Measurements from ENCODE around the gene MCM3. TPM values are rescaled to one million over a fixed set of nuclear protein-coding genes. Genes with fewer than 3 reads are reported as not detected.

MCM3 gene
- total RNA-seq: 100 to 1,000 TPM; 141 to 247 TPM

GRCh38 chr6:52284460-52285176 is at the start of gene MCM3:
MCM3 (minus strand) TSS chr6:52284742; CDS start chr6:52284674, 68 bp downstream.
- H3K4me3 Mint-ChIP-seq: no peak within 1 kb of the TSS
- H3K27ac Mint-ChIP-seq: no peak within 1 kb of the TSS
- peaks cover 28% of the 10 kb centered on the region for H3K4me1 Mint-ChIP-seq
- H3K27me3 Mint-ChIP-seq: no peaks in the 10 kb centered on the region
- peak; percentile 97 for ATAC-seq (replicated peaks)
- H3K9me3 Mint-ChIP-seq: no peaks in the 10 kb centered on the region
- no peaks in the 10 kb centered on the region for H3K36me3 Mint-ChIP-seq (ENCODE audit: low read depth)

- Mint-ChIP-seq H3K9me3 (no peaks in the 10 kb centered on the region), H3K27me3 (no peaks in the 10 kb centered on the region), H3K4me1 (peaks cover 62% of the 10 kb centered on the region), H3K36me3 (ENCODE audit: low read depth) (no peaks in the 10 kb centered on the region), H3K4me3 (peak overlapping the region; percentile 61), H3K27ac (peak overlapping the region; percentile 49)
- peak; percentile 36 for ATAC-seq (replicated peaks)
Observed at GRCh38 chr6:52333840-52334200, 49.3 kb upstream of the MCM3 start.

GRCh38 chr6:52331793-52332457 is 47.4 kb upstream of the MCM3 start:
- Mint-ChIP-seq H3K27me3 (no peaks in the 10 kb centered on the region), H3K4me3 (peak overlapping the region; percentile 1), H3K36me3 (ENCODE audit: low read depth) (no peaks in the 10 kb centered on the region), H3K27ac (no peak overlapping the region), H3K4me1 (peaks cover 50% of the 10 kb centered on the region), H3K9me3 (no peaks in the 10 kb centered on the region)
- ATAC-seq (replicated peaks): peak; percentile 34

GRCh38 chr6:52330470-52330869 is 45.9 kb upstream of the MCM3 start:
- Mint-ChIP-seq H3K36me3 (ENCODE audit: low read depth) (no peaks in the 10 kb centered on the region), H3K27ac (no peak overlapping the region), H3K4me1 (peaks cover 37% of the 10 kb centered on the region), H3K27me3 (no peaks in the 10 kb centered on the region), H3K4me3 (no peak overlapping the region), H3K9me3 (no peaks in the 10 kb centered on the region)
- no peak for ATAC-seq (replicated peaks)

- Mint-ChIP-seq H3K27me3 (no peaks in the 10 kb centered on the region), H3K36me3 (ENCODE audit: low read depth) (no peaks in the 10 kb centered on the region), H3K4me3 (no peak overlapping the region), H3K9me3 (no peaks in the 10 kb centered on the region), H3K27ac (no peak overlapping the region), H3K4me1 (peaks cover 25% of the 10 kb centered on the region)
- ATAC-seq (replicated peaks): no peak
Observed at GRCh38 chr6:52328729-52329128, 44.2 kb upstream of the MCM3 start.

GRCh38 chr6:52328303-52328662 is 43.7 kb upstream of the MCM3 start:
- H3K4me1 Mint-ChIP-seq: peaks cover 21% of the 10 kb centered on the region

GRCh38 chr6:52326540-52327364 is 42.2 kb upstream of the MCM3 start:
- no peak overlapping the region for H3K4me3 Mint-ChIP-seq
- no peaks in the 10 kb centered on the region for H3K27me3 Mint-ChIP-seq
- H3K4me1 Mint-ChIP-seq: peaks cover 6% of the 10 kb centered on the region
- H3K36me3 Mint-ChIP-seq (ENCODE audit: low read depth): no peaks in the 10 kb centered on the region
- ATAC-seq (replicated peaks): no peak
- no peak overlapping the region for H3K27ac Mint-ChIP-seq
- H3K9me3 Mint-ChIP-seq: no peaks in the 10 kb centered on the region

More at GRCh38 chr6:52328303-52328662, 43.7 kb upstream of the MCM3 start:
- Mint-ChIP-seq H3K27me3 (no peaks in the 10 kb centered on the region), H3K36me3 (ENCODE audit: low read depth) (no peaks in the 10 kb centered on the region), H3K4me3 (no peak overlapping the region), H3K9me3 (no peaks in the 10 kb centered on the region), H3K27ac (no peak overlapping the region)
- ATAC-seq (replicated peaks): no peak

GRCh38 chr6:52325695-52326471 is 41.3 kb upstream of the MCM3 start:
- Mint-ChIP-seq H3K36me3 (ENCODE audit: low read depth) (no peaks in the 10 kb centered on the region), H3K4me3 (no peak overlapping the region), H3K9me3 (no peaks in the 10 kb centered on the region), H3K27ac (no peak overlapping the region), H3K4me1 (peaks cover 6% of the 10 kb centered on the region), H3K27me3 (no peaks in the 10 kb centered on the region)
- no peak for ATAC-seq (replicated peaks)

- Mint-ChIP-seq H3K4me3 (no peak overlapping the region), H3K9me3 (no peaks in the 10 kb centered on the region), H3K27me3 (no peaks in the 10 kb centered on the region), H3K4me1 (no peaks in the 10 kb centered on the region), H3K27ac (no peak overlapping the region), H3K36me3 (ENCODE audit: low read depth) (no peaks in the 10 kb centered on the region)
- no peak for ATAC-seq (replicated peaks)
Observed at GRCh38 chr6:52324189-52324588, 39.6 kb upstream of the MCM3 start.

- Mint-ChIP-seq H3K27me3 (no peaks in the 10 kb centered on the region), H3K9me3 (no peaks in the 10 kb centered on the region), H3K36me3 (ENCODE audit: low read depth) (no peaks in the 10 kb centered on the region), H3K27ac (no peak overlapping the region), H3K4me3 (no peak overlapping the region), H3K4me1 (peaks cover 10% of the 10 kb centered on the region)
- ATAC-seq (replicated peaks): peak; percentile 82
Observed at GRCh38 chr6:52317841-52318581, 33.5 kb upstream of the MCM3 start.

GRCh38 chr6:52317211-52317610 is 32.7 kb upstream of the MCM3 start:
- Mint-ChIP-seq H3K27me3 (no peaks in the 10 kb centered on the region), H3K4me1 (peaks cover 10% of the 10 kb centered on the region), H3K27ac (no peak overlapping the region), H3K9me3 (no peaks in the 10 kb centered on the region), H3K4me3 (no peak overlapping the region), H3K36me3 (ENCODE audit: low read depth) (no peaks in the 10 kb centered on the region)
- no peak for ATAC-seq (replicated peaks)

GRCh38 chr6:52314752-52315151 is 30.2 kb upstream of the MCM3 start:
- Mint-ChIP-seq H3K9me3 (no peaks in the 10 kb centered on the region), H3K4me1 (peaks cover 15% of the 10 kb centered on the region), H3K4me3 (no peak overlapping the region), H3K27me3 (no peaks in the 10 kb centered on the region), H3K36me3 (ENCODE audit: low read depth) (no peaks in the 10 kb centered on the region), H3K27ac (peak overlapping the region; percentile 7)
- no peak for ATAC-seq (replicated peaks)

GRCh38 chr6:52312461-52312860 is 27.9 kb upstream of the MCM3 start:
- ATAC-seq (replicated peaks): no peak
- Mint-ChIP-seq H3K27me3 (no peaks in the 10 kb centered on the region), H3K9me3 (no peaks in the 10 kb centered on the region), H3K36me3 (ENCODE audit: low read depth) (no peaks in the 10 kb centered on the region), H3K4me1 (peaks cover 16% of the 10 kb centered on the region), H3K27ac (no peak overlapping the region), H3K4me3 (no peak overlapping the region)

- H3K9me3 Mint-ChIP-seq: no peaks in the 10 kb centered on the region
- no peak for ATAC-seq (replicated peaks)
- no peaks in the 10 kb centered on the region for H3K36me3 Mint-ChIP-seq (ENCODE audit: low read depth)
- no peaks in the 10 kb centered on the region for H3K27me3 Mint-ChIP-seq
- no peak overlapping the region for H3K27ac Mint-ChIP-seq
- H3K4me3 Mint-ChIP-seq: no peak overlapping the region
- H3K4me1 Mint-ChIP-seq: peaks cover 25% of the 10 kb centered on the region
Observed at GRCh38 chr6:52310932-52311331, 26.4 kb upstream of the MCM3 start.
